ENCODE results near the gene COQ7. TPM values are rescaled to one million over a fixed set of nuclear protein-coding genes. Genes with fewer than 3 reads are reported as not detected.

COQ7 gene
- polyA plus RNA-seq, result 10 to 100 TPM; 11.8 to 13.5 TPM

GRCh38 chr16:19067349-19068236, at the start of gene COQ7:
Gene COQ7, plus strand, starts transcription at chr16:19067614. Its CDS starts 51 bp downstream, at chr16:19067665.
- no peaks in the 10 kb centered on the region for H3K9me3 ChIP-seq (ENCODE audit: control insufficient read depth in 2 of 2, insufficient read depth in 1 of 2, low read depth in 1 of 2, low read length in 1 of 2)
- H3K36me3 ChIP-seq (ENCODE audit: control insufficient read depth in 2 of 2, insufficient read depth in 2 of 2, low read length in 1 of 2), result peaks cover under 1 to 4% of the 10 kb centered on the region in 2 donors
- H3K4me3 ChIP-seq (ENCODE audit: low read depth in 1 of 2, low read length in 2 of 2), result peak within 1 kb of the TSS; percentile 80 to 83
- H3K27ac ChIP-seq (ENCODE audit: low read depth in 2 of 2, low read length in 1 of 2), result peak within 1 kb of the TSS; percentile 100
- no peaks in the 10 kb centered on the region for H3K27me3 ChIP-seq (ENCODE audit: control insufficient read depth in 1 of 2, insufficient read depth in 2 of 2, low read length in 2 of 2)
- 0% methylated on average over 68 of the region's 68 CpGs for WGBS, 2 donors
- H3K4me1 ChIP-seq (ENCODE audit: control insufficient read depth in 2 of 2, insufficient read depth in 2 of 2, low read length in 1 of 2), result no peaks in the 10 kb centered on the region

GRCh38 chr16:19020689-19021088, 46.7 kb upstream of the COQ7 start:
- no peaks in the 10 kb centered on the region for H3K36me3 ChIP-seq (ENCODE audit: control insufficient read depth in 2 of 2, insufficient read depth in 2 of 2, low read length in 1 of 2)
- peaks cover 2 to 3% of the 10 kb centered on the region in 2 donors for H3K9me3 ChIP-seq (ENCODE audit: control insufficient read depth in 2 of 2, insufficient read depth in 1 of 2, low read depth in 1 of 2, low read length in 1 of 2)
- H3K4me1 ChIP-seq (ENCODE audit: control insufficient read depth in 2 of 2, insufficient read depth in 2 of 2, low read length in 1 of 2), result no peaks in the 10 kb centered on the region
- no peaks in the 10 kb centered on the region for H3K27me3 ChIP-seq (ENCODE audit: control insufficient read depth in 1 of 2, insufficient read depth in 2 of 2, low read length in 2 of 2)
- H3K4me3 ChIP-seq (ENCODE audit: low read depth in 1 of 2, low read length in 2 of 2), result no peak overlapping the region
- no peak overlapping the region for H3K27ac ChIP-seq (ENCODE audit: low read depth in 2 of 2, low read length in 1 of 2)
- WGBS, 2 donors, result 92 to 93% methylated on average over 4 of the region's 4 CpGs

- H3K4me1 ChIP-seq (ENCODE audit: control insufficient read depth in 2 of 2, insufficient read depth in 2 of 2, low read length in 1 of 2), result no peaks in the 10 kb centered on the region
- no peaks in the 10 kb centered on the region for H3K36me3 ChIP-seq (ENCODE audit: control insufficient read depth in 2 of 2, insufficient read depth in 2 of 2, low read length in 1 of 2)
- H3K4me3 ChIP-seq (ENCODE audit: low read depth in 1 of 2, low read length in 2 of 2), result no peak overlapping the region
- H3K27ac ChIP-seq (ENCODE audit: low read depth in 2 of 2, low read length in 1 of 2), result no peak overlapping the region
- no peaks in the 10 kb centered on the region for H3K27me3 ChIP-seq (ENCODE audit: control insufficient read depth in 1 of 2, insufficient read depth in 2 of 2, low read length in 2 of 2)
- 90 to 93% methylated on average over 4 of the region's 4 CpGs for WGBS, 2 donors
- H3K9me3 ChIP-seq (ENCODE audit: control insufficient read depth in 2 of 2, insufficient read depth in 1 of 2, low read depth in 1 of 2, low read length in 1 of 2), result peaks cover 2 to 3% of the 10 kb centered on the region in 2 donors
Observed at GRCh38 chr16:19021747-19022146, 45.7 kb upstream of the COQ7 start.

- Histone ChIP-seq H3K27ac (ENCODE audit: low read depth in 2 of 2, low read length in 1 of 2) (no peak overlapping the region), H3K9me3 (ENCODE audit: control insufficient read depth in 2 of 2, insufficient read depth in 1 of 2, low read depth in 1 of 2, low read length in 1 of 2) (no peaks in the 10 kb centered on the region), H3K27me3 (ENCODE audit: control insufficient read depth in 1 of 2, insufficient read depth in 2 of 2, low read length in 2 of 2) (no peaks in the 10 kb centered on the region), H3K36me3 (ENCODE audit: control insufficient read depth in 2 of 2, insufficient read depth in 2 of 2, low read length in 1 of 2) (no peaks in the 10 kb centered on the region), H3K4me1 (ENCODE audit: control insufficient read depth in 2 of 2, insufficient read depth in 2 of 2, low read length in 1 of 2) (no peaks in the 10 kb centered on the region), H3K4me3 (ENCODE audit: low read depth in 1 of 2, low read length in 2 of 2) (no peak overlapping the region)
- WGBS, 2 donors, result 41 to 44% methylated on average over 3 of the region's 3 CpGs
Observed at GRCh38 chr16:19027416-19027815, 40.0 kb upstream of the COQ7 start.

- WGBS, 2 donors, result 80 to 83% methylated on average over 6 of the region's 6 CpGs
- H3K4me3 ChIP-seq (ENCODE audit: low read depth in 1 of 2, low read length in 2 of 2), result no peak overlapping the region
- no peaks in the 10 kb centered on the region for H3K36me3 ChIP-seq (ENCODE audit: control insufficient read depth in 2 of 2, insufficient read depth in 2 of 2, low read length in 1 of 2)
- no peaks in the 10 kb centered on the region for H3K4me1 ChIP-seq (ENCODE audit: control insufficient read depth in 2 of 2, insufficient read depth in 2 of 2, low read length in 1 of 2)
- no peaks in the 10 kb centered on the region for H3K9me3 ChIP-seq (ENCODE audit: control insufficient read depth in 2 of 2, insufficient read depth in 1 of 2, low read depth in 1 of 2, low read length in 1 of 2)
- no peaks in the 10 kb centered on the region for H3K27me3 ChIP-seq (ENCODE audit: control insufficient read depth in 1 of 2, insufficient read depth in 2 of 2, low read length in 2 of 2)
- H3K27ac ChIP-seq (ENCODE audit: low read depth in 2 of 2, low read length in 1 of 2), result no peak overlapping the region
Observed at GRCh38 chr16:19029980-19030379, 37.4 kb upstream of the COQ7 start.

GRCh38 chr16:19031738-19032137, 35.7 kb upstream of the COQ7 start:
- 71 to 72% methylated on average over 4 of the region's 4 CpGs for WGBS, 2 donors
- Histone ChIP-seq H3K4me3 (ENCODE audit: low read depth in 1 of 2, low read length in 2 of 2) (no peak overlapping the region), H3K27me3 (ENCODE audit: control insufficient read depth in 1 of 2, insufficient read depth in 2 of 2, low read length in 2 of 2) (no peaks in the 10 kb centered on the region), H3K27ac (ENCODE audit: low read depth in 2 of 2, low read length in 1 of 2) (no peak overlapping the region), H3K36me3 (ENCODE audit: control insufficient read depth in 2 of 2, insufficient read depth in 2 of 2, low read length in 1 of 2) (no peaks in the 10 kb centered on the region), H3K4me1 (ENCODE audit: control insufficient read depth in 2 of 2, insufficient read depth in 2 of 2, low read length in 1 of 2) (no peaks in the 10 kb centered on the region), H3K9me3 (ENCODE audit: control insufficient read depth in 2 of 2, insufficient read depth in 1 of 2, low read depth in 1 of 2, low read length in 1 of 2) (peaks cover 0 to 5% of the 10 kb centered on the region in 2 donors)

GRCh38 chr16:19033761-19034160, 33.7 kb upstream of the COQ7 start:
- H3K4me3 ChIP-seq (ENCODE audit: low read depth in 1 of 2, low read length in 2 of 2), result no peak overlapping the region
- H3K27ac ChIP-seq (ENCODE audit: low read depth in 2 of 2, low read length in 1 of 2), result no peak overlapping the region
- no peaks in the 10 kb centered on the region for H3K27me3 ChIP-seq (ENCODE audit: control insufficient read depth in 1 of 2, insufficient read depth in 2 of 2, low read length in 2 of 2)
- 91 to 94% methylated on average over 1 of the region's 1 CpG for WGBS, 2 donors
- peaks cover 0 to 5% of the 10 kb centered on the region in 2 donors for H3K9me3 ChIP-seq (ENCODE audit: control insufficient read depth in 2 of 2, insufficient read depth in 1 of 2, low read depth in 1 of 2, low read length in 1 of 2)
- no peaks in the 10 kb centered on the region for H3K4me1 ChIP-seq (ENCODE audit: control insufficient read depth in 2 of 2, insufficient read depth in 2 of 2, low read length in 1 of 2)
- no peaks in the 10 kb centered on the region for H3K36me3 ChIP-seq (ENCODE audit: control insufficient read depth in 2 of 2, insufficient read depth in 2 of 2, low read length in 1 of 2)

GRCh38 chr16:19040400-19040799, 27.0 kb upstream of the COQ7 start:
- Histone ChIP-seq H3K27me3 (ENCODE audit: control insufficient read depth in 1 of 2, insufficient read depth in 2 of 2, low read length in 2 of 2) (no peaks in the 10 kb centered on the region), H3K9me3 (ENCODE audit: control insufficient read depth in 2 of 2, insufficient read depth in 1 of 2, low read depth in 1 of 2, low read length in 1 of 2) (peaks cover 0 to 5% of the 10 kb centered on the region in 2 donors), H3K4me1 (ENCODE audit: control insufficient read depth in 2 of 2, insufficient read depth in 2 of 2, low read length in 1 of 2) (no peaks in the 10 kb centered on the region), H3K36me3 (ENCODE audit: control insufficient read depth in 2 of 2, insufficient read depth in 2 of 2, low read length in 1 of 2) (no peaks in the 10 kb centered on the region), H3K27ac (ENCODE audit: low read depth in 2 of 2, low read length in 1 of 2) (no peak overlapping the region), H3K4me3 (ENCODE audit: low read depth in 1 of 2, low read length in 2 of 2) (no peak overlapping the region)
- WGBS, 2 donors, result 65 to 74% methylated on average over 2 of the region's 2 CpGs

- Histone ChIP-seq H3K4me3 (ENCODE audit: low read depth in 1 of 2, low read length in 2 of 2) (no peak overlapping the region), H3K4me1 (ENCODE audit: control insufficient read depth in 2 of 2, insufficient read depth in 2 of 2, low read length in 1 of 2) (no peaks in the 10 kb centered on the region), H3K36me3 (ENCODE audit: control insufficient read depth in 2 of 2, insufficient read depth in 2 of 2, low read length in 1 of 2) (no peaks in the 10 kb centered on the region), H3K9me3 (ENCODE audit: control insufficient read depth in 2 of 2, insufficient read depth in 1 of 2, low read depth in 1 of 2, low read length in 1 of 2) (no peaks in the 10 kb centered on the region), H3K27me3 (ENCODE audit: control insufficient read depth in 1 of 2, insufficient read depth in 2 of 2, low read length in 2 of 2) (no peaks in the 10 kb centered on the region), H3K27ac (ENCODE audit: low read depth in 2 of 2, low read length in 1 of 2) (no peak overlapping the region)
- WGBS, 2 donors, result 93 to 95% methylated on average over 11 of the region's 11 CpGs
Observed at GRCh38 chr16:19044769-19045168, 22.6 kb upstream of the COQ7 start.

- Histone ChIP-seq H3K4me1 (ENCODE audit: control insufficient read depth in 2 of 2, insufficient read depth in 2 of 2, low read length in 1 of 2) (no peaks in the 10 kb centered on the region), H3K27me3 (ENCODE audit: control insufficient read depth in 1 of 2, insufficient read depth in 2 of 2, low read length in 2 of 2) (no peaks in the 10 kb centered on the region), H3K9me3 (ENCODE audit: control insufficient read depth in 2 of 2, insufficient read depth in 1 of 2, low read depth in 1 of 2, low read length in 1 of 2) (no peaks in the 10 kb centered on the region), H3K27ac (ENCODE audit: low read depth in 2 of 2, low read length in 1 of 2) (no peak overlapping the region), H3K4me3 (ENCODE audit: low read depth in 1 of 2, low read length in 2 of 2) (no peak overlapping the region), H3K36me3 (ENCODE audit: control insufficient read depth in 2 of 2, insufficient read depth in 2 of 2, low read length in 1 of 2) (no peaks in the 10 kb centered on the region)
- WGBS, 2 donors, result 93% methylated on average over 2 of the region's 2 CpGs
Observed at GRCh38 chr16:19046062-19046461, 21.4 kb upstream of the COQ7 start.
